ENCODE results near the gene CHD3. TPM values are rescaled to one million over a fixed set of nuclear protein-coding genes. Genes with fewer than 3 reads are reported as not detected.

CHD3 gene
- total and polyA plus RNA-seq, 2 of the 13 experiments (the other 11 are each of a cell fraction or from before 2014, with no cell fraction given), result 2.7 to 3.7 TPM

DNA sequence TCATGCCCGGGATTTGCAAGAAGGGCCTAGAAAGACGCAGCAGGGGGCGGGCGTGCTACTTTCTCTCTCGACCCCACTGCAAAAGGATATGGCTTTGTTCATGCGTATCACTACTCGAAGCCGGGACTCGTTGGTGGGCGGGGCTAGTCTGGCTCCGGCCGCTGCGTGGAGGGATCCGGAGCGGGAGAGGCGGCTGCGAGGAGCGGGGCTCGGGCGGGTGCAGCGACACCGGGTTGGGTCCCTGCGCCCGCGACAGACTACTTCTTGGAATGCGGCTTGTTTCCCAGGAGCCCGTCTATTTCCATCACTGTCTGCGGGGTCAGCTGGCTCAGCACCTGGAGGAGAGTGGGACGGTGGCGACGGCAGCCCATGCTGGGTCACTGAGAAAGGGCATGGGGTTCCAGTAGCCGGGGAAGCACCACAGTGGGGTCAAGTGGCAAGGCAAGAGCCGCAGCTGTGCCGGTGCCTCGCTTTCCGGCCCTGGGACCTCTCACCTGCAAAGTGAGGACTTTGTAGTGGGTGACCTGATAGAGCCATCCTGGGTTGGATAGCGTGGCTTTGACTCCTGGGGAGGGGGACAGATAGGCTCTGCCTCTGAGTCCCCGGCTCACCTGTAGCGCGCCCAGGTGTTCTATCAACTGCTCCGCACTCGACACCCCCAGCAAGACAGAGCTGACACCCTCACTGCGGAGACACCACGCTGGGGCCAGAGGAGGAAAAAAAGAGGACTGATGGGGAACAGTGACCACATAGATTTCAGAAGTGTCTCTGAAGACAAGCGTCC, 34.4 kb downstream of the CHD3 start:
- H3K27me3 ChIP-seq (ENCODE audit: control insufficient read depth in 1 of 2, insufficient read depth in 2 of 2, low read length in 2 of 2), result no peaks in the 10 kb centered on the region
- ATAC-seq (no peak), DNase-seq (ENCODE audit: low spot score) (no peak), FAIRE-seq (no peak)
- no peak overlapping the region for H3K27ac ChIP-seq (ENCODE audit: extremely low read length, insufficient read depth, low read length)
- in situ Hi-C loops (cut with HindIII; ENCODE audit: extremely low pct_ligation_motif_present, low pct_unique_long_range_greater_than_20kb), result no loop called here
- ChIA-PET POLR2A (no interaction called here), CTCF (ENCODE audit: low intra/inter-chr PET ratio, low total read pairs) (no interaction called here)
- H3K4me3 ChIP-seq (replicated peaks in 1 of 3; ENCODE audit: insufficient read depth in 1 of 3, low read depth in 2 of 3, low read length in 3 of 3), result no peak overlapping the region
- intact Hi-C loops (cut with micrococcal nuclease; ENCODE audit: unreplicated experiment), result no loop called here
- no peak overlapping the region for H3K9ac ChIP-seq (ENCODE audit: insufficient read depth, low read depth, low read length)
- TF ChIP-seq, protein P1, sequence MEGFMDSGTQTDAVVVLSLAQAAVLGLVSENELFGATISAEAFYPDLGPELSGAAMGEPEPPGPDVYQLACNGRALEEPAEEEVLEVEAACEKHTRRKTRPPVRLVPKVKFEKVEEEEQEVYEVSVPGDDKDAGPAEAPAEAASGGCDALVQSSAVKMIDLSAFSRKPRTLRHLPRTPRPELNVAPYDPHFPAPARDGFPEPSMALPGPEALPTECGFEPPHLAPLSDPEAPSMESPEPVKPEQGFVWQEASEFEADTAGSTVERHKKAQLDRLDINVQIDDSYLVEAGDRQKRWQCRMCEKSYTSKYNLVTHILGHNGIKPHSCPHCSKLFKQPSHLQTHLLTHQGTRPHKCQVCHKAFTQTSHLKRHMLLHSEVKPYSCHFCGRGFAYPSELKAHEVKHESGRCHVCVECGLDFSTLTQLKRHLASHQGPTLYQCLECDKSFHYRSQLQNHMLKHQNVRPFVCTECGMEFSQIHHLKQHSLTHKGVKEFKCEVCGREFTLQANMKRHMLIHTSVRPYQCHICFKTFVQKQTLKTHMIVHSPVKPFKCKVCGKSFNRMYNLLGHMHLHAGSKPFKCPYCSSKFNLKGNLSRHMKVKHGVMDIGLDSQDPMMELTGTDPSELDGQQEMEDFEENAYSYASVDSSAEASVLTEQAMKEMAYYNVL (CRISPR knock-in tag; IDR thresholded peaks at IDR 0.05; ENCODE audit: borderline replicate concordance), result no peak
- TF ChIP-seq HNRNPH1 (optimal IDR thresholded peaks at IDR 0.05; ENCODE audit: low read depth, low read length) (no peak), ESRRA (CRISPR knock-in tag; IDR thresholded peaks at IDR 0.05; ENCODE audit: low read depth) (no peak), ZC3H13 (CRISPR knock-in tag; IDR thresholded peaks at IDR 0.05) (no peak), ZNF451 (CRISPR knock-in tag; IDR thresholded peaks at IDR 0.05) (no peak), ZNF792 (CRISPR knock-in tag; IDR thresholded peaks at IDR 0.05) (no peak), MTF1 (CRISPR knock-in tag; IDR thresholded peaks at IDR 0.05) (no peak), ZBTB7B (CRISPR knock-in tag; IDR thresholded peaks at IDR 0.05) (no peak)
- TF ChIP-seq, protein P2, sequence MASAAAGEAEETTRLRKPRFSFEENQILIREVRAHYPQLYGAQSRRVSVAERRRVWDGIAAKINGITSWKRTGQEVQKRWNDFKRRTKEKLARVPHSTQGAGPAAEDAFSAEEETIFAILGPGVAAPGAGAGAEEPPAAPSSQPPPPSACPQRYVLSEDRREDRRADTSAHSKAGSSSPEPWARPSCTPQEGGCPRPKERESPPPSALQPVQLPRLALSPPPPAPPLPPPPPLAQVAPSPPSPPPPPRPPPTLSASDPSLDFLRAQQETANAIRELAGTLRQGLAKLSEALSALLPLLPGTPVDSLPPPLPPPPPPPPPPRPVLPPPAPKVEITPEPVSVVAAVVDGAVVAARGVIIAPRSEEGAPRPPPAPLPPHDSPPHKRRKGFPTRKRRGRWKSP (CRISPR knock-in tag; IDR thresholded peaks at IDR 0.05), result no peak
- H3K4me2 ChIP-seq (ENCODE audit: low read depth, low read length), result no peak overlapping the region
- no peaks in the 10 kb centered on the region for H3K4me1 ChIP-seq (ENCODE audit: insufficient read depth, low read length)
- no peaks in the 10 kb centered on the region for H3K9me3 ChIP-seq (ENCODE audit: low read length)
- 84% methylated on average over 34 of the region's 45 CpGs for WGBS (ENCODE audit: low lambda C conversion rate)
- BruUV-seq (replicated peaks), result no TSS peak
- H2AFZ ChIP-seq (ENCODE audit: low read length), result no peak overlapping the region
- H3K36me3 ChIP-seq (replicated peaks in 1 of 2; ENCODE audit: control insufficient read depth in 1 of 2, insufficient read depth in 2 of 2, low read length in 2 of 2), result no peaks in the 10 kb centered on the region
- H3K79me2 ChIP-seq (ENCODE audit: insufficient read depth, low read length), result no peaks in the 10 kb centered on the region
- H4K20me1 ChIP-seq (ENCODE audit: insufficient read depth, low read length), result no peaks in the 10 kb centered on the region
